ENCODE measurements around the gene GPATCH1.
"Not testable (repeated sequence)": the region's sequence is repeated elsewhere in the genome, so short reads cannot be mapped to it uniquely, and the experiment has no call there.

GPATCH1 gene

GRCh38 chr19:33126712-33127111, 45.7 kb downstream of the GPATCH1 start:
- H3K27me3 ChIP-seq (replicated peaks; ENCODE audit: control insufficient read depth, insufficient read depth, low read length); H3K9me3 ChIP-seq (ENCODE audit: control insufficient read depth, low read length); H3K9ac ChIP-seq (ENCODE audit: low read length); H3K4me1 ChIP-seq (ENCODE audit: control insufficient read depth, insufficient read depth, low read length); H3K4me3 ChIP-seq (ENCODE audit: low read length); DNase-seq (ENCODE audit: low read depth): not testable (repeated sequence)
- H3K36me3 ChIP-seq (ENCODE audit: control insufficient read depth, insufficient read depth, low read length, severe bottlenecking), result peaks cover 35% of the 10 kb centered on the region

GRCh38 chr19:33129901-33130300, 48.9 kb downstream of the GPATCH1 start:
- H3K36me3 ChIP-seq (ENCODE audit: control insufficient read depth, insufficient read depth, low read length, severe bottlenecking), result peaks cover 28% of the 10 kb centered on the region
- H3K4me1 ChIP-seq (ENCODE audit: control insufficient read depth, insufficient read depth, low read length), result no peaks in the 10 kb centered on the region
- no peak for DNase-seq (ENCODE audit: low read depth)
- H3K4me3 ChIP-seq (ENCODE audit: low read length), result no peak overlapping the region
- H3K27me3 ChIP-seq (replicated peaks; ENCODE audit: control insufficient read depth, insufficient read depth, low read length), result no peaks in the 10 kb centered on the region
- H3K9ac ChIP-seq (ENCODE audit: low read length), result no peak overlapping the region
- no peaks in the 10 kb centered on the region for H3K9me3 ChIP-seq (ENCODE audit: control insufficient read depth, low read length)

- peaks cover 24% of the 10 kb centered on the region for H3K36me3 ChIP-seq (ENCODE audit: control insufficient read depth, insufficient read depth, low read length, severe bottlenecking)
- no peaks in the 10 kb centered on the region for H3K4me1 ChIP-seq (ENCODE audit: control insufficient read depth, insufficient read depth, low read length)
- H3K4me3 ChIP-seq (ENCODE audit: low read length), result no peak overlapping the region
- H3K27me3 ChIP-seq (replicated peaks; ENCODE audit: control insufficient read depth, insufficient read depth, low read length), result peaks cover 4% of the 10 kb centered on the region
- no peak overlapping the region for H3K9ac ChIP-seq (ENCODE audit: low read length)
- no peaks in the 10 kb centered on the region for H3K9me3 ChIP-seq (ENCODE audit: control insufficient read depth, low read length)
- DNase-seq (ENCODE audit: low read depth), result no peak
Measured at GRCh38 chr19:33130433-33130832, 49.5 kb downstream of the GPATCH1 start.

GRCh38 chr19:33132021-33132420, 51.0 kb downstream of the GPATCH1 start, which contains the start of gene WDR88:
Gene WDR88, plus strand, starts transcription at chr19:33132114. Its CDS starts 56 bp downstream, at chr19:33132170.
- H3K9me3 ChIP-seq (ENCODE audit: control insufficient read depth, low read length), result no peaks in the 10 kb centered on the region
- DNase-seq (ENCODE audit: low read depth), result no peak
- peaks cover 4% of the 10 kb centered on the region for H3K27me3 ChIP-seq (replicated peaks; ENCODE audit: control insufficient read depth, insufficient read depth, low read length)
- peaks cover 21% of the 10 kb centered on the region for H3K36me3 ChIP-seq (ENCODE audit: control insufficient read depth, insufficient read depth, low read length, severe bottlenecking)
- H3K4me1 ChIP-seq (ENCODE audit: control insufficient read depth, insufficient read depth, low read length), result no peaks in the 10 kb centered on the region
- no peak within 1 kb of the TSS for H3K9ac ChIP-seq (ENCODE audit: low read length)
- no peak within 1 kb of the TSS for H3K4me3 ChIP-seq (ENCODE audit: low read length)

GRCh38 chr19:33132425-33132824, 51.4 kb downstream of the GPATCH1 start:
- H3K36me3 ChIP-seq (ENCODE audit: control insufficient read depth, insufficient read depth, low read length, severe bottlenecking), result peaks cover 21% of the 10 kb centered on the region
- no peaks in the 10 kb centered on the region for H3K9me3 ChIP-seq (ENCODE audit: control insufficient read depth, low read length)
- no peaks in the 10 kb centered on the region for H3K4me1 ChIP-seq (ENCODE audit: control insufficient read depth, insufficient read depth, low read length)
- no peak overlapping the region for H3K4me3 ChIP-seq (ENCODE audit: low read length)
- DNase-seq (ENCODE audit: low read depth), result no peak
- H3K27me3 ChIP-seq (replicated peaks; ENCODE audit: control insufficient read depth, insufficient read depth, low read length), result peaks cover 4% of the 10 kb centered on the region
- no peak overlapping the region for H3K9ac ChIP-seq (ENCODE audit: low read length)

- Histone ChIP-seq H3K9ac (ENCODE audit: low read length) (no peak overlapping the region), H3K4me3 (ENCODE audit: low read length) (no peak overlapping the region), H3K9me3 (ENCODE audit: control insufficient read depth, low read length) (no peaks in the 10 kb centered on the region), H3K27me3 (replicated peaks; ENCODE audit: control insufficient read depth, insufficient read depth, low read length) (peaks cover 4% of the 10 kb centered on the region), H3K36me3 (ENCODE audit: control insufficient read depth, insufficient read depth, low read length, severe bottlenecking) (peaks cover 16% of the 10 kb centered on the region), H3K4me1 (ENCODE audit: control insufficient read depth, insufficient read depth, low read length) (no peaks in the 10 kb centered on the region)
- DNase-seq (ENCODE audit: low read depth), result no peak
Measured at GRCh38 chr19:33133438-33134031, 52.6 kb downstream of the GPATCH1 start.

GRCh38 chr19:33134571-33135041, 53.6 kb downstream of the GPATCH1 start:
- Histone ChIP-seq H3K9ac (ENCODE audit: low read length) (no peak overlapping the region), H3K36me3 (ENCODE audit: control insufficient read depth, insufficient read depth, low read length, severe bottlenecking) (peaks cover 14% of the 10 kb centered on the region), H3K4me1 (ENCODE audit: control insufficient read depth, insufficient read depth, low read length) (no peaks in the 10 kb centered on the region), H3K27me3 (replicated peaks; ENCODE audit: control insufficient read depth, insufficient read depth, low read length) (peaks cover 4% of the 10 kb centered on the region), H3K9me3 (ENCODE audit: control insufficient read depth, low read length) (no peaks in the 10 kb centered on the region), H3K4me3 (ENCODE audit: low read length) (no peak overlapping the region)
- no peak for DNase-seq (ENCODE audit: low read depth)

- DNase-seq (ENCODE audit: low read depth), result no peak
- Histone ChIP-seq H3K4me1 (ENCODE audit: control insufficient read depth, insufficient read depth, low read length) (no peaks in the 10 kb centered on the region), H3K9ac (ENCODE audit: low read length) (no peak overlapping the region), H3K9me3 (ENCODE audit: control insufficient read depth, low read length) (no peaks in the 10 kb centered on the region), H3K36me3 (ENCODE audit: control insufficient read depth, insufficient read depth, low read length, severe bottlenecking) (no peaks in the 10 kb centered on the region), H3K4me3 (ENCODE audit: low read length) (no peak overlapping the region), H3K27me3 (replicated peaks; ENCODE audit: control insufficient read depth, insufficient read depth, low read length) (peaks cover 4% of the 10 kb centered on the region)
Measured at GRCh38 chr19:33139165-33139564, 58.2 kb downstream of the GPATCH1 start.

- no peaks in the 10 kb centered on the region for H3K36me3 ChIP-seq (ENCODE audit: control insufficient read depth, insufficient read depth, low read length, severe bottlenecking)
- DNase-seq (ENCODE audit: low read depth), result peak; percentile 86
- peak overlapping the region; percentile 51 for H3K9ac ChIP-seq (ENCODE audit: low read length)
- H3K9me3 ChIP-seq (ENCODE audit: control insufficient read depth, low read length), result no peaks in the 10 kb centered on the region
- peak overlapping the region; percentile 50 for H3K4me3 ChIP-seq (ENCODE audit: low read length)
- peaks cover 2% of the 10 kb centered on the region for H3K27me3 ChIP-seq (replicated peaks; ENCODE audit: control insufficient read depth, insufficient read depth, low read length)
- H3K4me1 ChIP-seq (ENCODE audit: control insufficient read depth, insufficient read depth, low read length), result no peaks in the 10 kb centered on the region
Measured at GRCh38 chr19:33143897-33144405, 63.0 kb downstream of the GPATCH1 start.

- Histone ChIP-seq H3K4me3 (ENCODE audit: low read length) (no peak overlapping the region), H3K4me1 (ENCODE audit: control insufficient read depth, insufficient read depth, low read length) (no peaks in the 10 kb centered on the region), H3K36me3 (ENCODE audit: control insufficient read depth, insufficient read depth, low read length, severe bottlenecking) (no peaks in the 10 kb centered on the region), H3K27me3 (replicated peaks; ENCODE audit: control insufficient read depth, insufficient read depth, low read length) (peaks cover 3% of the 10 kb centered on the region), H3K9me3 (ENCODE audit: control insufficient read depth, low read length) (no peaks in the 10 kb centered on the region), H3K9ac (ENCODE audit: low read length) (no peak overlapping the region)
- no peak for DNase-seq (ENCODE audit: low read depth)
Measured at GRCh38 chr19:33146209-33146608, 65.2 kb downstream of the GPATCH1 start.

- H3K9me3 ChIP-seq (ENCODE audit: control insufficient read depth, low read length), result no peaks in the 10 kb centered on the region
- no peak overlapping the region for H3K9ac ChIP-seq (ENCODE audit: low read length)
- no peak overlapping the region for H3K4me3 ChIP-seq (ENCODE audit: low read length)
- H3K4me1 ChIP-seq (ENCODE audit: control insufficient read depth, insufficient read depth, low read length), result no peaks in the 10 kb centered on the region
- no peaks in the 10 kb centered on the region for H3K36me3 ChIP-seq (ENCODE audit: control insufficient read depth, insufficient read depth, low read length, severe bottlenecking)
- peaks cover 3% of the 10 kb centered on the region for H3K27me3 ChIP-seq (replicated peaks; ENCODE audit: control insufficient read depth, insufficient read depth, low read length)
- no peak for DNase-seq (ENCODE audit: low read depth)
Measured at GRCh38 chr19:33147538-33147937, 66.6 kb downstream of the GPATCH1 start.

All from adipocyte (in vitro differentiated cells).